OCI-LY3 (cell line): ENCODE results near the gene YBX2.

ENCODE experiments used
- H2AFZ ChIP-seq: fragments of 200-600, 300-600 bp; shearing (Covaris generic); 2 replicates; pipeline ENCODE4 v1.6.0; 2014; ENCODE audit warnings: antibody characterized with exemption, low read depth, low read length
- H3K27ac ChIP-seq: fragments of 200-600, 300-600 bp; sonication (generic); 2 replicates; pipeline ENCODE4 v1.5.1; 2014; ENCODE audit warnings: mild to moderate bottlenecking, low read length, moderate library complexity, mixed read lengths
- H3K27me3 ChIP-seq: fragments of 200-600, 300-600 bp; sonication (generic); 2 replicates; pipeline ENCODE4 v1.6.1; 2014; ENCODE audit warnings: low read depth, low read length, mixed read lengths
- H3K36me3 ChIP-seq: fragments of 200-600, 300-600 bp; sonication (generic); replicated peaks from 2 replicates; pipeline ENCODE3; 2014; ENCODE audit warnings: low read depth, low read length, mixed read lengths
- H3K4me1 ChIP-seq: fragments of 300-600, 200-600 bp; sonication (generic); 2 replicates; pipeline ENCODE4 v1.6.1; 2014; ENCODE audit warnings: low read length, mixed read lengths
- H3K4me2 ChIP-seq: fragments of 200-600, 300-600 bp; sonication (generic); 2 replicates; pipeline ENCODE4 v1.6.1; 2014; ENCODE audit warnings: low read length, mixed read lengths
- H3K4me3 ChIP-seq: fragments of 300-600, 200-600 bp; sonication (generic); 2 replicates; pipeline ENCODE4 v1.5.1; 2014; ENCODE audit warnings: antibody characterized with exemption, mild to moderate bottlenecking, low read length, moderate library complexity
- H3K79me2 ChIP-seq: fragments of 300-600, 200-600 bp; shearing (Covaris generic); 2 replicates; pipeline ENCODE4 v1.6.1; 2014; ENCODE audit warnings: mild to moderate bottlenecking, low read length, mixed read lengths
- H3K9ac ChIP-seq: fragments of 300-600, 200-600 bp; shearing (Covaris generic); 2 replicates; pipeline ENCODE4 v1.6.0; 2014; ENCODE audit warnings: mild to moderate bottlenecking, low read length, moderate library complexity
- H3K9me3 ChIP-seq: fragments of 200-600, 300-600 bp; shearing (Covaris generic); 2 replicates; pipeline ENCODE4 v1.6.1; 2014; ENCODE audit warnings: low read length, mixed read lengths; ENCODE audit not compliant: insufficient read depth
- H4K20me1 ChIP-seq: fragments of 200-600, 300-600 bp; sonication (generic); 2 replicates; pipeline ENCODE4 v1.6.1; 2016; ENCODE audit warnings: low read length, mixed read lengths; ENCODE audit not compliant: insufficient read depth
- CTCF ChIP-seq: fragments of 200-600, 300-600 bp; sonication (generic); IDR thresholded peaks from 2 replicates; pipeline ENCODE4 v1.5.1; 2014; ENCODE audit warnings: antibody characterized with exemption, low read length, low read depth
- EZH2phosphoT487 ChIP-seq: fragments of 200-600 bp; shearing (Covaris generic); IDR thresholded peaks from 2 replicates; pipeline ENCODE4 v1.6.1; 2018; ENCODE audit warnings: antibody characterized with exemption, mixed run types, low read depth

The YBX2 gene

GRCh38 chr17:7251661-7252175 lies 42.7 kb downstream of the YBX2 start, which contains the start of gene CTDNEP1:
Gene CTDNEP1 (minus strand): TSS chr17:7251734. CDS start chr17:7251296, 438 bp downstream.
- peaks cover 59% of the 10 kb centered on the region for H3K79me2 ChIP-seq
- H3K9me3 ChIP-seq, result no peaks in the 10 kb centered on the region
- H4K20me1 ChIP-seq, result peaks cover 8% of the 10 kb centered on the region
- peaks cover 16% of the 10 kb centered on the region for H3K4me1 ChIP-seq
- peaks cover 16% of the 10 kb centered on the region for H3K36me3 ChIP-seq
- peak within 1 kb of the TSS; percentile 98 for H3K4me2 ChIP-seq
- peak within 1 kb of the TSS; percentile 98 for H3K4me3 ChIP-seq
- H3K27ac ChIP-seq, result peak within 1 kb of the TSS; percentile 94
- peak within 1 kb of the TSS; percentile 98 for H3K9ac ChIP-seq
- H2AFZ ChIP-seq, result peak within 1 kb of the TSS; percentile 75
- TF ChIP-seq CTCF (no peak), EZH2phosphoT487 (no peak)
- no peaks in the 10 kb centered on the region for H3K27me3 ChIP-seq

DNA sequence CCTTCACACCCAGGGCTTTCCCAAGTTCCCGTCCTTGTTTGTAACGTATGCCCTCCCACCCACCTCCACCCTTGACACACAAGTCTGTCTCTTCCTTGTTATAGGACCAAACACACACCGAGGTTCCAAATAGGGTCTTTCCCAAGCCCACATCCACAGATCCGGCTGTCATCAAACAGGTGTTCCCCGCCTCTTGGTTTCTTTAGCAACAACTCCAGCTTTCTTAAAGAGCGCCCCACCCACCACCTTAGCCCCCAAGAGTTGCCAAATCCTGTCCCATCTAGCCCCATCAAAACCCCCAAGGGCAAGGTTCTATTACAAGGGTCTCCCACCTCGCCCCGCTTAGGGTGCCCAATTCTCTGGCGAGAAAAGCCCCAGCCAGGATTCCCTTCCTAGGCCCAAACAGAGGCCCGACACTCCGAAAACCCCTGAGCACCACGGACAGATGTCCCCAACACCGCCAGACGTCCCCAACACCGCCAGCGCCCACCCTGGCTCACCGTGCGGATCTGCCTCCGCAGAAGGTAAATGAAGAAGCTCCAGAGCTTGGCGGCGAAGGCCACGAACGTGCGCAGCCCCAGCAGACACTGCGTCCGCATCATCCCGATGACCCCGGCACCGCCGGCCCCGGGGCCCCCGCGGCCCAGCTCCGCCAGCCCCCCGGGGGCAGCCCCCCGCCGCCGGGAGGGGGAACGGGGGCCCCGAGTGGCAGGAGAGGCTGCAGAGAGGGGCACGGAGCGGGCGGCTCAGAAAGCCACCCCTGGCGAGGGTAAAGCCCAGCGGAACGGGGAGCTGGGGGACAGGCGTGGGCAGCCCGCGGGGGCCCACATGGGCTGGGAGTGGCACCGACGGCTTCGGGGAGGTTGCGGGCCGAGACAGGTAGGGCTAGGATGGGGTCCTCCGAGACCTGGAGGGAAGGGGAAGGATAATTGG lies 43.5 kb downstream of the YBX2 start:
- H3K4me3 ChIP-seq, result peak overlapping the region; percentile 98
- H3K4me2 ChIP-seq, result peak overlapping the region; percentile 95
- peaks cover 16% of the 10 kb centered on the region for H3K4me1 ChIP-seq
- no peaks in the 10 kb centered on the region for H3K27me3 ChIP-seq
- H3K27ac ChIP-seq, result peak overlapping the region; percentile 94
- H4K20me1 ChIP-seq, result peaks cover 8% of the 10 kb centered on the region
- no peak for TF ChIP-seq EZH2phosphoT487
- no peak for TF ChIP-seq CTCF
- H3K36me3 ChIP-seq, result peaks cover 16% of the 10 kb centered on the region
- peaks cover 67% of the 10 kb centered on the region for H3K79me2 ChIP-seq
- H3K9ac ChIP-seq, result peak overlapping the region; percentile 98
- no peak overlapping the region for H2AFZ ChIP-seq
- H3K9me3 ChIP-seq, result no peaks in the 10 kb centered on the region

- H3K4me1 ChIP-seq, result peaks cover 16% of the 10 kb centered on the region
- peaks cover 12% of the 10 kb centered on the region for H3K36me3 ChIP-seq
- peak overlapping the region; percentile 98 for H3K4me3 ChIP-seq
- TF ChIP-seq CTCF (no peak), EZH2phosphoT487 (no peak)
- H2AFZ ChIP-seq, result no peak overlapping the region
- no peaks in the 10 kb centered on the region for H3K9me3 ChIP-seq
- H4K20me1 ChIP-seq, result peaks cover 8% of the 10 kb centered on the region
- peaks cover 69% of the 10 kb centered on the region for H3K79me2 ChIP-seq
- H3K9ac ChIP-seq, result peak overlapping the region; percentile 98
- H3K27me3 ChIP-seq, result no peaks in the 10 kb centered on the region
- peak overlapping the region; percentile 95 for H3K4me2 ChIP-seq
- H3K27ac ChIP-seq, result peak overlapping the region; percentile 94
Observed at GRCh38 chr17:7249830-7250229, 44.6 kb downstream of the YBX2 start.

DNA sequence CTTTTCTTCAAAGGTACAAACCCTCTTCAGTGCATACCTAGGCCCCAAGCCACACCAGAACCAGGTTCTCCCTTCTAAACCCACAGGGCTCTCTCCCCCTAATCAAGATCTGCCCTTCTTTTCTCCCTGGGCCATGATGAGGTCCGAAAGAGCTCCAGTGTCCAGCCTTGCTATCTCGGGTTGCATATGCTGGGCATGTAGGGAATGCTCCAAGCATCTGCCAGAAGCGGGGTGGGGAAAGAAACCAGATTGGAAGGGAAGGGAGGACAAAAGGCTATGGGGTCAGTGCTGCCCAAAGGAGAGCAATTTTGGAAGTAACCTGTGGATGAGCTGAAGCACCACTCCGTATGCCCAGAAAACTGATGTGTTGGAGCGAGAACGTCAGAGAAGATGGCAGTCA lies 45.2 kb downstream of the YBX2 start:
- Histone ChIP-seq H3K4me2 (peak overlapping the region; percentile 95), H3K27me3 (no peaks in the 10 kb centered on the region), H3K36me3 (peaks cover 6% of the 10 kb centered on the region), H2AFZ (no peak overlapping the region), H4K20me1 (peaks cover 8% of the 10 kb centered on the region), H3K4me1 (peaks cover 16% of the 10 kb centered on the region), H3K9ac (peak overlapping the region; percentile 98; the same call in 1 of the 2 replicates), H3K79me2 (peaks cover 69% of the 10 kb centered on the region), H3K4me3 (peak overlapping the region; percentile 98), H3K27ac (no peak overlapping the region), H3K9me3 (no peaks in the 10 kb centered on the region)
- TF ChIP-seq EZH2phosphoT487, result no peak
- TF ChIP-seq CTCF, result no peak
